K562 (cell line): ENCODE measurements around the gene ATAD3C. TPM values are rescaled to one million over a fixed set of nuclear protein-coding genes. Genes with fewer than 3 reads are reported as not detected.
A peak's percentile ranks its signal among the peaks of the same experiment; 100 is the strongest.

Experiments
- ATAC-seq: fragments of 200-7000 bp; cut with Tn5 transposase; 3 replicates; pipeline ENCODE4 v1.9.1; 2020; ENCODE audit warnings: moderate library complexity
- BruUV-seq: library from RNA; stranded (reverse); fragments of 400-500 nt; replicated peaks from 2 replicates; lab custom pipeline; 2021; lab: Mats Ljungman, UMichigan
- CTCF ChIA-PET: fragments of 300-600 bp; formaldehyde crosslinking; extraction: SDS; loops from one replicate; lab custom pipeline; 2021; ENCODE audit warnings: low intra/inter-chr PET ratio; lab: Yijun Ruan, JAX
- POLR2A ChIA-PET: fragments of 300-600, 350-650 bp; sonication (Branson Sonifier 250); formaldehyde crosslinking; extraction: SDS; loops from one replicate; lab custom pipeline; 2021; ENCODE audit warnings: antibody characterized with exemption, inconsistent platforms; lab: Yijun Ruan, JAX
- DNase-seq, 4 experiments: peaks; one replicate each; pipeline versions ENCODE4 v3.0.0 to v3.0.0-alpha.2; 2011 to 2018; ENCODE audit warnings: low spot score in 3 of 4, mixed read lengths in 3 of 4; ENCODE audit errors: extremely low read depth in 1 of 4
- FAIRE-seq: peaks from 2 replicates; lab custom pipeline; 2011; peaks lifted over from hg19 to GRCh38; lab: Jason Lieb, UNC
- H2AFZ ChIP-seq: 2 replicates; pipeline ENCODE4 v1.6.0; 2011; ENCODE audit warnings: low read depth, low read length, control low read depth, inconsistent platforms
- H3K27ac ChIP-seq: fragments of 200-600 bp; 3 replicates; pipeline ENCODE4 v1.8.0; 2011; ENCODE audit warnings: low read depth, mild to moderate bottlenecking, control low read depth, inconsistent platforms, low read length, moderate library complexity, mixed read lengths; ENCODE audit errors: extremely low read depth
- H3K27me3 ChIP-seq, 2 experiments: fragments of 300-600 bp in 1 of 2; 2 replicates in 1 of 2; 3 replicates in 1 of 2; pipeline versions ENCODE4 v1.6.0 to v1.8.0; 2011; ENCODE audit warnings: inconsistent platforms in 2 of 2, low read length in 2 of 2, mild to moderate bottlenecking in 1 of 2, mixed read lengths in 1 of 2, moderate library complexity in 1 of 2; ENCODE audit not compliant: control insufficient read depth in 2 of 2, insufficient read depth in 2 of 2
- H3K36me3 ChIP-seq: fragments of 300-600 bp; 3 replicates; pipeline ENCODE4 v1.8.0; 2011; ENCODE audit warnings: mild to moderate bottlenecking, low read length, inconsistent platforms; ENCODE audit not compliant: control insufficient read depth, insufficient read depth
- H3K4me1 ChIP-seq, 2 experiments: fragments of 200-600 bp in 1 of 2; replicated peaks in 1 of 2; 2 replicates in 1 of 2; 3 replicates in 1 of 2; pipeline versions ENCODE4 v1.5.1 to v1.8.0; 2011; ENCODE audit warnings: inconsistent platforms in 2 of 2, low read length in 2 of 2, mild to moderate bottlenecking in 1 of 2, mixed read lengths in 1 of 2, moderate library complexity in 1 of 2; ENCODE audit not compliant: control insufficient read depth in 2 of 2, insufficient read depth in 2 of 2
- H3K4me2 ChIP-seq: 2 replicates; pipeline ENCODE4 v1.6.1; 2011; ENCODE audit warnings: low read length, control low read depth, inconsistent platforms, mixed read lengths; ENCODE audit not compliant: insufficient read depth
- H3K4me3 ChIP-seq: fragments of 200-600 bp; sonication (generic), shearing (Covaris generic); 2 replicates; pipeline ENCODE4 v1.5.1; 2016; ENCODE audit warnings: control low read depth, inconsistent platforms
- H3K79me2 ChIP-seq: fragments of 200-600 bp; 3 replicates; pipeline ENCODE4 v1.8.0; 2011; ENCODE audit warnings: low read length, inconsistent platforms; ENCODE audit not compliant: control insufficient read depth, insufficient read depth
- H3K9ac ChIP-seq, 2 experiments: 2 replicates each; pipeline versions ENCODE4 v1.6.0 to v1.6.1; 2011; ENCODE audit warnings: low read depth in 2 of 2, low read length in 2 of 2, control low read depth in 1 of 2, inconsistent platforms in 1 of 2, mild to moderate bottlenecking in 1 of 2, mixed read lengths in 1 of 2; ENCODE audit not compliant: insufficient read depth in 1 of 2
- H3K9me1 ChIP-seq: one replicate; pipeline ENCODE4 v1.6.0; 2011; ENCODE audit warnings: inconsistent platforms, mild to moderate bottlenecking, low read length, moderate library complexity; ENCODE audit not compliant: control insufficient read depth, insufficient read depth
- H3K9me3 ChIP-seq: replicated peaks from 2 replicates; pipeline ENCODE4 v1.5.1; 2011; ENCODE audit warnings: low read depth, low read length, inconsistent platforms; ENCODE audit not compliant: control insufficient read depth, insufficient read depth
- H4K20me1 ChIP-seq: replicated peaks from 2 replicates; pipeline ENCODE4 v1.6.1; 2011; ENCODE audit warnings: low read length, inconsistent platforms, mixed read lengths; ENCODE audit not compliant: control insufficient read depth, insufficient read depth
- ARID2 ChIP-seq: fragments of 450-650 bp; IDR thresholded peaks from 2 replicates; pipeline ENCODE4 v1.6.1; 2017; ENCODE audit warnings: antibody characterized with exemption, mild to moderate bottlenecking
- MEIS2 ChIP-seq: fragments of 450-650 bp; IDR thresholded peaks from 2 replicates; pipeline ENCODE4 v1.6.1; 2014; ENCODE audit warnings: mild to moderate bottlenecking; ENCODE audit not compliant: partially characterized antibody
- RBFOX2 ChIP-seq: fragments of 200-400 bp; formaldehyde crosslinking; IDR thresholded peaks from 2 replicates; pipeline ENCODE4 v1.6.1; 2017; ENCODE audit warnings: low read depth, mild to moderate bottlenecking, low read length, moderate library complexity
- TAF15 ChIP-seq: fragments of 200-400 bp; formaldehyde crosslinking; IDR thresholded peaks from 2 replicates; pipeline ENCODE4 v1.6.1; 2017; ENCODE audit warnings: mild to moderate bottlenecking, low read depth, low read length, moderate library complexity
- ZBTB1 ChIP-seq: sonication (generic); formaldehyde crosslinking; IDR thresholded peaks from 2 replicates; pipeline ENCODE4 v1.8.1; 2023; ENCODE audit warnings: missing genetic modification reagents, low read depth, mild to moderate bottlenecking, borderline replicate concordance
- ZNF263 ChIP-seq: sonication (generic); formaldehyde crosslinking; IDR thresholded peaks from 2 replicates; pipeline ENCODE4 v1.8.0; 2022; ENCODE audit warnings: mild to moderate bottlenecking, missing genetic modification reagents, borderline replicate concordance
- ZNF431 ChIP-seq: sonication (generic); formaldehyde crosslinking; IDR thresholded peaks from 2 replicates; pipeline ENCODE4 v1.8.0; 2022; ENCODE audit warnings: mild to moderate bottlenecking, missing genetic modification reagents
- whole genome bisulfite sequencing: fragments of 100-300 bp; shearing (Covaris generic); methylation state at CpG from one replicate; pipeline ENCODE4 v1.1.6; 2016; ENCODE audit warnings: low coverage, mixed read lengths; ENCODE audit not compliant: insufficient coverage; ENCODE audit errors: missing lambda C conversion rate; 5-methylcytosine and 5-hydroxymethylcytosine counted together
- in situ Hi-C: fragments of 300-500 bp; cut with MboI; formaldehyde crosslinking; loops from 4 replicates; pipeline ENCODE4 v1.15.0; 2018; ENCODE audit warnings: inconsistent platforms, mixed read lengths
- intact Hi-C: fragments of 100-400 bp; cut with micrococcal nuclease; formaldehyde crosslinking; loops from 2 replicates; pipeline ENCODE4 v1.14.2; 2022
- polyA plus RNA-seq, 8 experiments: library from polyadenylated mRNA; depleted of rRNA in 4 of 8; stranded (reverse) in 5 of 8; unstranded in 3 of 8; fragments of >200 nt; fragmentation: Nextera tagmentation in 2 of 8; fragmentation: Illumina TruSeq in 1 of 8; extraction: Ambion mirVana in 2 of 8; extraction: Trizol in 1 of 8; gene quantifications; 2 replicates each; pipeline versions ENCODE4 v1.2.1 to v1.2.3, GENCODE V29; 2011 to 2014; ENCODE audit warnings: inconsistent platforms in 1 of 8, missing spikeins in 1 of 8
- total RNA-seq, 7 experiments: library from RNA; depleted of rRNA in 6 of 7; stranded (reverse); fragments of >200 nt in 6 of 7; fragmentation: Illumina TruSeq in 2 of 7; extraction: Trizol in 2 of 7; gene quantifications; 2 replicates each; pipeline versions ENCODE4 v1.2.1 to v1.2.3, GENCODE V29; 2011 to 2021; ENCODE audit warnings: low replicate concordance in 1 of 7
- TF ChIP-seq, protein P1 (sequence below): sonication (generic); formaldehyde crosslinking; IDR thresholded peaks from 2 replicates; pipeline ENCODE4 v1.8.1; 2023; ENCODE audit warnings: mild to moderate bottlenecking, missing genetic modification reagents

The ATAD3C gene
- total and polyA plus RNA-seq, 9 of the 15 experiments (the other 6 are each of a cell fraction or from before 2014, with no cell fraction given): 0.03 to 0.18 TPM; not detected in 7

DNA sequence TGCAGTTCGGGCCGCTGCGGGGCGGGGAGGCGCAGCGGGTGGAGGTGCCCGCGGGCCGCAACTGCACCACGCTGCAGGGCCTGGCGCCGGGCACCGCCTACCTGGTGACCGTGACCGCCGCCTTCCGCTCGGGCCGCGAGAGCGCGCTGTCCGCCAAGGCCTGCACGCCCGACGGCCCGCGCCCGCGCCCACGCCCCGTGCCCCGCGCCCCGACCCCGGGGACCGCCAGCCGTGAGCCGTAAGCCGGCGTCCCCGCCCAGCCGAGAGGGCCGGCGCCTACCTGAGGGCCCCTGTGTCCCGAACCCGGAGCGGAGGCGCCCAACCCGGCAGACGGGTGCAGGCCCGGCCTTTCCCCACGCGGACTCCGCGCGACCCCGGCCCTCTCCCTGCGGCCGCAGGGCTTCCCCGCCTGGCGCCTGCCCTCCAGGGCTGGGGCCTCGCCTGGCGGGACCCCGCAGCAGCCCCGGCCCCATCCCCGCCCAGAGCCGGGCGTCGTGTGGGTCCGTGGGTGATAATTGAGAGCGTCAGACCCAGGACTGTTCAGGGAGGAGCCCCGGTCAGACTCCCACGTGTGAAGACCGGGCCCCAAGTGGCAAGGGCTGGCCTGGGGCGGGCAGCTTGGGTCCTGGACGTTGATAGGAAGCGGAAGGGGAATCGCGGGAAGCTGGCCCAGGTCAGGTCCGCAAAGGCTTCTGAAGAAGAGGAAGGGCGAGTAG lies 9.8 kb upstream of the ATAD3C start:
- in situ Hi-C loops: no loop called here
- WGBS: 94% methylated on average over 28 of the region's 82 CpGs
- Histone ChIP-seq H3K9ac (peak overlapping the region in 1 of 2 experiments; percentile 84; a peak in 1 of 4 replicates), H3K9me3 (no peaks in the 10 kb centered on the region), H3K79me2 (no peaks in the 10 kb centered on the region; the same call in 2 of the 3 replicates), H2AFZ (no peak overlapping the region), H3K9me1 (no peaks in the 10 kb centered on the region), H3K4me3 (no peak overlapping the region), H3K27ac (no peak overlapping the region), H3K27me3 (no peaks in the 10 kb centered on the region), H3K4me2 (no peak overlapping the region), H3K36me3 (no peaks in the 10 kb centered on the region), H3K4me1 (peaks cover 13 to 85% of the 10 kb centered on the region in 2 experiments), H4K20me1 (no peaks in the 10 kb centered on the region)
- no peak for DNase-seq
- no peak for ATAC-seq
- POLR2A ChIA-PET: interaction anchor here (1.3 kb wide), 1 partner anchor 15 kb away, joined by 3 read pairs; no protein-coding TSS in a partner anchor
- CTCF ChIA-PET: no interaction called here
- intact Hi-C loops: loop anchor here (2.0 kb wide), 1 partner anchor 33 kb away; the partner anchor contains the start of gene MRPL20
- BruUV-seq: no TSS peak
- TF ChIP-seq MEIS2: no peak
- no peak for TF ChIP-seq ARID2
- TF ChIP-seq, protein P1, sequence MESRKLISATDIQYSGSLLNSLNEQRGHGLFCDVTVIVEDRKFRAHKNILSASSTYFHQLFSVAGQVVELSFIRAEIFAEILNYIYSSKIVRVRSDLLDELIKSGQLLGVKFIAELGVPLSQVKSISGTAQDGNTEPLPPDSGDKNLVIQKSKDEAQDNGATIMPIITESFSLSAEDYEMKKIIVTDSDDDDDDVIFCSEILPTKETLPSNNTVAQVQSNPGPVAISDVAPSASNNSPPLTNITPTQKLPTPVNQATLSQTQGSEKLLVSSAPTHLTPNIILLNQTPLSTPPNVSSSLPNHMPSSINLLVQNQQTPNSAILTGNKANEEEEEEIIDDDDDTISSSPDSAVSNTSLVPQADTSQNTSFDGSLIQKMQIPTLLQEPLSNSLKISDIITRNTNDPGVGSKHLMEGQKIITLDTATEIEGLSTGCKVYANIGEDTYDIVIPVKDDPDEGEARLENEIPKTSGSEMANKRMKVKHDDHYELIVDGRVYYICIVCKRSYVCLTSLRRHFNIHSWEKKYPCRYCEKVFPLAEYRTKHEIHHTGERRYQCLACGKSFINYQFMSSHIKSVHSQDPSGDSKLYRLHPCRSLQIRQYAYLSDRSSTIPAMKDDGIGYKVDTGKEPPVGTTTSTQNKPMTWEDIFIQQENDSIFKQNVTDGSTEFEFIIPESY (CRISPR knock-in tag): peak; percentile 28
- no peak for TF ChIP-seq ZBTB1
- TF ChIP-seq RBFOX2: 0 out of 2 replicates have a peak, but pooled peaks have one; percentile 2
- no peak for TF ChIP-seq TAF15
- no peak for TF ChIP-seq ZNF431
- peak; percentile 17; the same call in 1 of the 2 replicates for TF ChIP-seq ZNF263 (CRISPR knock-in tag)
- no peak for FAIRE-seq
